ENCODE measurements around the gene CNTFR. TPM values are rescaled to one million over a fixed set of nuclear protein-coding genes. Genes with fewer than 3 reads are reported as not detected.

The CNTFR gene
- total RNA-seq, 1 donor from 2014 or later, result 1.1 TPM

DNA sequence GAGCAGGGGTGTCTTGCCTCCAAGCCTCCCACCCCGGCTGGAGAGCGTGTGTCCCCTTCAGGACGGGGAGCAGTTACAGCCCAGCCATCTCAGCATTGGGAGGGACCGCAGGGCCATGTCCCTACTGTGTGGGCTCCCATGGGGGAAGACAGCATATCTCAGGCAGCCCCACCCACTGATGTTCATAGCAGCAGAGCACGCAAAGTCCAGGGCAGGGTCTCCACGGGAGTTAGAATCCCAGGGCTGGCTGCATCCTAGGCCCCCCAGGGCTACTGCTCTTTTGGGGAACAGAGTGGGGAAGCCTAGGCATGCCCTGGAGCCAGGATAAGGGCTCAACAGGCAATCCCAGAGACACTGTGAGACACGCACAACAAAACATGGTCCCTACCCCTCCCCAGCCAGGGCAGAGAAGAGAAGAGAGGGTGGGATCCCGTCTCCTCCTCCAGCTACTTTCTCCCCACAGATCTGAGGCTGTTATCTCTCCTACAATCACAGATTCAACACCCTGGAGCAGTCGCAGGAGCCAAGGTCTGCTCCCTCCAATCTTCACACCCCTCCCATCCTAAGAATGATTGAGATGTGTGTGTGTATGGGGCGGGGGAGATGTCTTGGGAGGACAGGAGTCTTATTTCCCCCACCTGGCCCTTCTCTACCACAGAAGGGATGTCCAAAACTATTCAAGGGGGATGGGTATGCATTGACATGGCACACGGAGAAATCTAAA is 3.4 kb downstream of the CNTFR start:
- TF ChIP-seq, protein P1, sequence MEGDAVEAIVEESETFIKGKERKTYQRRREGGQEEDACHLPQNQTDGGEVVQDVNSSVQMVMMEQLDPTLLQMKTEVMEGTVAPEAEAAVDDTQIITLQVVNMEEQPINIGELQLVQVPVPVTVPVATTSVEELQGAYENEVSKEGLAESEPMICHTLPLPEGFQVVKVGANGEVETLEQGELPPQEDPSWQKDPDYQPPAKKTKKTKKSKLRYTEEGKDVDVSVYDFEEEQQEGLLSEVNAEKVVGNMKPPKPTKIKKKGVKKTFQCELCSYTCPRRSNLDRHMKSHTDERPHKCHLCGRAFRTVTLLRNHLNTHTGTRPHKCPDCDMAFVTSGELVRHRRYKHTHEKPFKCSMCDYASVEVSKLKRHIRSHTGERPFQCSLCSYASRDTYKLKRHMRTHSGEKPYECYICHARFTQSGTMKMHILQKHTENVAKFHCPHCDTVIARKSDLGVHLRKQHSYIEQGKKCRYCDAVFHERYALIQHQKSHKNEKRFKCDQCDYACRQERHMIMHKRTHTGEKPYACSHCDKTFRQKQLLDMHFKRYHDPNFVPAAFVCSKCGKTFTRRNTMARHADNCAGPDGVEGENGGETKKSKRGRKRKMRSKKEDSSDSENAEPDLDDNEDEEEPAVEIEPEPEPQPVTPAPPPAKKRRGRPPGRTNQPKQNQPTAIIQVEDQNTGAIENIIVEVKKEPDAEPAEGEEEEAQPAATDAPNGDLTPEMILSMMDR (IDR thresholded peaks at IDR 0.05; ENCODE audit: insufficient read depth, low read length, poor library complexity, severe bottlenecking), result no peak
- no peak for DNase-seq (ENCODE audit: low read depth)
- H3K27me3 ChIP-seq (ENCODE audit: control insufficient read depth, insufficient read depth, low read length), result peaks cover 77% of the 10 kb centered on the region
- H3K4me3 ChIP-seq (ENCODE audit: low read depth, low read length), result no peak overlapping the region
- H3K36me3 ChIP-seq (ENCODE audit: control insufficient read depth, insufficient read depth, low read length), result no peaks in the 10 kb centered on the region

DNA sequence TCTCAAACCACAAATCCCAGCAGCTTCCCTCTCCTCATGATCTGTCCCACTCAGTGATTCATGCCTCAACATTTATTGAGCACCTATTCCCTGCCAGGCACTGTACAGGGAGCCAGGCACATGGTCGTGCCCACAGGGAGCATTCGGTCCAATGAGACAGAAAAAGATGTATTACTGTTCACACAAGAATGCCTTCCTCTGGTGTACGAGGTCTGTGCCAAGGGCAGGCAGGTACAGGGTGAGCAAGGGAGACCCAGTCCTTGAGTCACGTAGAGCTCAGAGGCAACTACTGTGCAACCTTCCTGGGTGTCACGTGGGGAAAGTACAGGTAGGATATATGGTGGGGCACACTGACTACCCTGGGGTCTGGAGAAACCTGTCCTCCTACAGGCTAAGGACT is 4.6 kb downstream of the CNTFR start:
- Histone ChIP-seq H3K4me3 (ENCODE audit: low read depth, low read length) (no peak overlapping the region), H3K27me3 (ENCODE audit: control insufficient read depth, insufficient read depth, low read length) (peaks cover 76% of the 10 kb centered on the region), H3K36me3 (ENCODE audit: control insufficient read depth, insufficient read depth, low read length) (no peaks in the 10 kb centered on the region)
- DNase-seq (ENCODE audit: low read depth), result no peak
- TF ChIP-seq, protein P1 (IDR thresholded peaks at IDR 0.05; ENCODE audit: insufficient read depth, low read length, poor library complexity, severe bottlenecking), result no peak

DNA sequence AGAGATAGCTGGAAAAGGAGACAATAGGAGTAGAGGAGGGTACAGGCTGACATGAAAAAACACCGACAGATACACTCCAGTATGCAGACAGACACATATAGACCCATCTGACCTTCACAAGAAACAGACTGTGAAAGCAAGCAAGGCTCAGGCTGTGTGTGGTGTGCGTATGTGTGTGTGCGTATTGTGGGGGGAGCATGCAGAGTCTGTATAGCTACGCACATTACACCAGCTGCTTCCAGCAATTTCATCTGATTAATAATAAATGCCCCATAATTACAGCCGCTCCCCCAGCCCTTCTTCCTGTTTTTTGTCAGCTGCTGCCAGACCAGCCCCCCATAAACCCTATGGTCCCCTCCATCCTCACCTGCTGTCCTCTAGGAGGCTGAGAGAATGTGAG is 6.7 kb downstream of the CNTFR start:
- TF ChIP-seq, protein P1 (IDR thresholded peaks at IDR 0.05; ENCODE audit: insufficient read depth, low read length, poor library complexity, severe bottlenecking), result no peak
- H3K4me3 ChIP-seq (ENCODE audit: low read depth, low read length), result no peak overlapping the region
- H3K27me3 ChIP-seq (ENCODE audit: control insufficient read depth, insufficient read depth, low read length), result peaks cover 79% of the 10 kb centered on the region
- no peak for DNase-seq (ENCODE audit: low read depth)
- no peaks in the 10 kb centered on the region for H3K36me3 ChIP-seq (ENCODE audit: control insufficient read depth, insufficient read depth, low read length)

DNA sequence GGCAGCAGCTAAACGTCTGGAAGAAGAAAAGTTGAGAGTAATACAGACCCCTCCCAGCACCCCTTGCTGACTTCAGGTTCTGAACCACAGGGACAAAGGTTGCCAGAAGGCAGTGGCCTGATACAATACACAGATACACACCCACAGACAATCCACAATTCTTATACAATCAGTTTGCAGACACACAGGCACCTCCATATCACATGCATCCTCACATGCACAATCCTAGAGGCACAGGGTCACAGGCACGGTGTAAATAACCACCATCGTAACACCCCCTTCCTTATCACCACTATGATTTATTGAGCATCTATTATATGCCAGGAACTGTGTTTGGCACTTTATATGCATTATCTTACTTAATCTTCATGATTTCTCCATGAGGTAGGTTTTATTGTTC is 8.2 kb downstream of the CNTFR start:
- peaks cover 81% of the 10 kb centered on the region for H3K27me3 ChIP-seq (ENCODE audit: control insufficient read depth, insufficient read depth, low read length)
- no peak overlapping the region for H3K4me3 ChIP-seq (ENCODE audit: low read depth, low read length)
- DNase-seq (ENCODE audit: low read depth), result no peak
- TF ChIP-seq, protein P1 (IDR thresholded peaks at IDR 0.05; ENCODE audit: insufficient read depth, low read length, poor library complexity, severe bottlenecking), result no peak
- H3K36me3 ChIP-seq (ENCODE audit: control insufficient read depth, insufficient read depth, low read length), result no peaks in the 10 kb centered on the region

DNA sequence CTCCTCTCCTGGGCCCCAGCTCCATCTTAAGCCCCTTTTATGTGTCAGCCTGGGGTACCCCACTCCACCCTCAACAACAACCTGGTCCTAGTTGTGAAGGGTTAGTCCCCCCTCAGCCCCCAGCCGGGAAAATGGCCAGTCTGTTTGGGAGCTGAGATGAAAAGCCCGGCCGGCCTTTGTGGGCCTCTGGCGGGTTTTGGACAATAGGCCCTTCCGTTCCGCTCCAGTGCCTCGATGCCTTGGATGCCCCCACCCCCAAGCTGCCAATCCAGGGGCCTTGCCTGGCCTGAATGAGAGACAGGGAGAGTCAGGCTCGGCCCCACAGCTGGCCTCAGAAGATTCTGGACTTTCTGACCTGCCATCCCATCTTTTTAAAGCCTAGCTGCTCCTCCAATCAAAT is 9.2 kb downstream of the CNTFR start:
- H3K4me3 ChIP-seq (ENCODE audit: low read depth, low read length), result no peak overlapping the region
- no peak for DNase-seq (ENCODE audit: low read depth)
- no peaks in the 10 kb centered on the region for H3K36me3 ChIP-seq (ENCODE audit: control insufficient read depth, insufficient read depth, low read length)
- H3K27me3 ChIP-seq (ENCODE audit: control insufficient read depth, insufficient read depth, low read length), result peaks cover 81% of the 10 kb centered on the region
- TF ChIP-seq, protein P1 (IDR thresholded peaks at IDR 0.05; ENCODE audit: insufficient read depth, low read length, poor library complexity, severe bottlenecking), result no peak

DNA sequence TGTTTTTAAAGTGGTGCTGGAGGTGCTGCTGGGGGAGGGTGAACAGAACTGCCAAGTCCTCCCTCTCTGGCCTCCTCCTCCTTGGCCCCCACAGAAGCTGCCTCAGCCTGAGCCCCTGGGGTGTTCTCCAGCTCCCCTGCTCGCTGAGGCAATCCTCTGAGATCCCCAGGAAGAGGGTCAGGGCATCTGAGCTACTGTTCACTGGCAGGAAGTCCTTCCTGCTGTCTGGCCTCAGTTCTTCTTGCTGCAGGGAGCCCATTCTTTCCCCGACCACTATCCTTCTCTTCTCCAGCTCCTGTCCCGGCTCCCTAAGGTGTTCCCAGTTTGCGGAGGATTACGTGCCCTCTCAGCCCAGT is 9.7 kb downstream of the CNTFR start:
- Histone ChIP-seq H3K27me3 (ENCODE audit: control insufficient read depth, insufficient read depth, low read length) (peaks cover 81% of the 10 kb centered on the region), H3K4me3 (ENCODE audit: low read depth, low read length) (no peak overlapping the region), H3K36me3 (ENCODE audit: control insufficient read depth, insufficient read depth, low read length) (no peaks in the 10 kb centered on the region)
- TF ChIP-seq, protein P1 (IDR thresholded peaks at IDR 0.05; ENCODE audit: insufficient read depth, low read length, poor library complexity, severe bottlenecking), result no peak
- no peak for DNase-seq (ENCODE audit: low read depth)
